H9 (cell line): ENCODE measurements around the gene CD81. TPM values are rescaled to one million over a fixed set of nuclear protein-coding genes. Genes with fewer than 3 reads are reported as not detected.

ENCODE experiments used
- DNase-seq: peaks from one replicate; pipeline ENCODE4 v3.0.0-alpha.2; 2017
- H2AFZ ChIP-seq: one replicate; pipeline ENCODE4 v1.6.1; 2013; ENCODE audit warnings: mild to moderate bottlenecking, low read length, control low read depth, moderate library complexity
- H2AK5ac ChIP-seq: 2 replicates; pipeline ENCODE4 v1.6.1; 2013; ENCODE audit warnings: low read length, control low read depth, mixed read lengths; ENCODE audit not compliant: insufficient read length
- H2BK120ac ChIP-seq: one replicate; pipeline ENCODE4 v1.6.1; 2013; ENCODE audit warnings: low read depth, mild to moderate bottlenecking, low read length, control low read depth, inconsistent platforms; ENCODE audit not compliant: poor library complexity, severe bottlenecking
- H2BK12ac ChIP-seq: 2 replicates; pipeline ENCODE4 v1.6.1; 2013; ENCODE audit warnings: low read length, control low read depth, mixed read lengths, low read depth; ENCODE audit not compliant: insufficient read length
- H2BK15ac ChIP-seq: 2 replicates; pipeline ENCODE4 v1.6.1; 2013; ENCODE audit warnings: low read depth, low read length, control low read depth
- H2BK20ac ChIP-seq: one replicate; pipeline ENCODE4 v1.6.1; 2013; ENCODE audit warnings: low read depth, mild to moderate bottlenecking, low read length, control low read depth, inconsistent platforms; ENCODE audit not compliant: poor library complexity, severe bottlenecking
- H2BK5ac ChIP-seq: 2 replicates; pipeline ENCODE4 v1.6.1; 2013; ENCODE audit warnings: low read length, control low read depth, mixed read lengths; ENCODE audit not compliant: insufficient read length
- H3K14ac ChIP-seq: 2 replicates; pipeline ENCODE4 v1.6.1; 2013; ENCODE audit warnings: low read length, control low read depth; ENCODE audit not compliant: insufficient read depth
- H3K18ac ChIP-seq: 2 replicates; pipeline ENCODE4 v1.6.1; 2013; ENCODE audit warnings: low read depth, mild to moderate bottlenecking, mixed read lengths, low read length, control low read depth; ENCODE audit not compliant: insufficient read length
- H3K23ac ChIP-seq: 2 replicates; pipeline ENCODE4 v1.6.1; 2013; ENCODE audit warnings: low read length, control low read depth, mixed read lengths, low read depth; ENCODE audit not compliant: insufficient read length
- H3K23me2 ChIP-seq: 2 replicates; pipeline ENCODE4 v1.6.1; 2013; ENCODE audit warnings: low read depth, mild to moderate bottlenecking, mixed read lengths, low read length, control low read depth; ENCODE audit not compliant: insufficient read length, poor library complexity, severe bottlenecking
- H3K27ac ChIP-seq: 2 replicates; pipeline ENCODE4 v1.5.1; 2013; ENCODE audit warnings: low read length, control low read depth, mixed read lengths, low read depth; ENCODE audit not compliant: insufficient read length
- H3K27me3 ChIP-seq: 2 replicates; pipeline ENCODE4 v1.6.1; 2013; ENCODE audit warnings: low read length, control low read depth, inconsistent platforms; ENCODE audit not compliant: insufficient read depth
- H3K4ac ChIP-seq: 2 replicates; pipeline ENCODE4 v1.6.1; 2013; ENCODE audit warnings: low read depth, mild to moderate bottlenecking, control low read depth, inconsistent platforms, low read length, moderate library complexity
- H3K4me1 ChIP-seq: 2 replicates; pipeline ENCODE4 v1.6.1; 2013; ENCODE audit warnings: low read length, control low read depth, inconsistent platforms; ENCODE audit not compliant: insufficient read depth
- H3K4me2 ChIP-seq: 2 replicates; pipeline ENCODE4 v1.6.1; 2013; ENCODE audit warnings: low read length, control low read depth, mixed read lengths; ENCODE audit not compliant: insufficient read length, insufficient read depth
- H3K56ac ChIP-seq: 2 replicates; pipeline ENCODE4 v1.6.1; 2013; ENCODE audit warnings: low read depth, mild to moderate bottlenecking, mixed read lengths, low read length, control low read depth; ENCODE audit not compliant: insufficient read length
- H3K79me1 ChIP-seq: 2 replicates; pipeline ENCODE4 v1.6.1; 2013; ENCODE audit warnings: low read depth, mild to moderate bottlenecking, moderate library complexity, low read length, control low read depth, inconsistent platforms; ENCODE audit not compliant: insufficient read depth, poor library complexity, severe bottlenecking
- H3K79me2 ChIP-seq: 2 replicates; pipeline ENCODE4 v1.6.1; 2013; ENCODE audit warnings: low read length, control low read depth, inconsistent platforms; ENCODE audit not compliant: insufficient read depth
- H3K9ac ChIP-seq: 2 replicates; pipeline ENCODE4 v1.6.1; 2013; ENCODE audit warnings: low read length, control low read depth, mixed read lengths; ENCODE audit not compliant: insufficient read length; ENCODE audit errors: extremely low read depth
- H3K9me3 ChIP-seq: one replicate; pipeline ENCODE4 v1.6.1; 2013; ENCODE audit warnings: low read depth, low read length, inconsistent platforms; ENCODE audit not compliant: control insufficient read depth
- H3T11ph ChIP-seq: one replicate; pipeline ENCODE4 v1.6.1; 2013; ENCODE audit warnings: mild to moderate bottlenecking, low read length, control low read depth, inconsistent platforms
- H4K20me1 ChIP-seq: one replicate; pipeline ENCODE4 v1.6.1; 2013; ENCODE audit not compliant: control insufficient read depth, insufficient read length, insufficient read depth
- H4K5ac ChIP-seq: 2 replicates; pipeline ENCODE4 v1.6.1; 2013; ENCODE audit warnings: low read depth, mild to moderate bottlenecking, mixed read lengths, low read length, control low read depth; ENCODE audit not compliant: insufficient read length
- H4K8ac ChIP-seq: replicated peaks from 2 replicates; pipeline ENCODE4 v1.6.1; 2013; ENCODE audit warnings: low read length, control low read depth, mixed read lengths, low read depth; ENCODE audit not compliant: insufficient read length
- H4K91ac ChIP-seq: 2 replicates; pipeline ENCODE4 v1.6.1; 2013; ENCODE audit warnings: low read depth, mild to moderate bottlenecking, moderate library complexity, mixed read lengths, low read length, control low read depth; ENCODE audit not compliant: insufficient read length
- H3K27ac Mint-ChIP-seq, 3 experiments: 2 replicates in 2 of 3; 3 replicates in 1 of 3; pipeline ENCODE4 v1.8.0; 2020 to 2021; ENCODE audit warnings: mixed read lengths in 3 of 3, mild to moderate bottlenecking in 1 of 3, moderate library complexity in 1 of 3
- H3K27me3 Mint-ChIP-seq: 2 replicates; pipeline ENCODE4 v1.8.0; 2021; ENCODE audit warnings: low read depth, mild to moderate bottlenecking, moderate library complexity, mixed read lengths
- H3K36me3 Mint-ChIP-seq, 3 experiments: 2 replicates in 2 of 3; 3 replicates in 1 of 3; pipeline ENCODE4 v1.8.0; 2020 to 2021; ENCODE audit warnings: low read depth in 3 of 3, mixed read lengths in 3 of 3; ENCODE audit not compliant: insufficient read depth in 1 of 3
- H3K4me1 Mint-ChIP-seq, 2 experiments: 2 replicates each; pipeline ENCODE4 v1.8.0; 2020; ENCODE audit warnings: mixed read lengths in 2 of 2
- H3K4me3 Mint-ChIP-seq, 2 experiments: 2 replicates in 1 of 2; 3 replicates in 1 of 2; pipeline ENCODE4 v1.8.0; 2020 to 2021; ENCODE audit warnings: mild to moderate bottlenecking in 2 of 2, mixed read lengths in 2 of 2, moderate library complexity in 1 of 2
- H3K9me3 Mint-ChIP-seq, 2 experiments: 2 replicates in 1 of 2; 3 replicates in 1 of 2; pipeline ENCODE4 v1.8.0; 2020; ENCODE audit warnings: mild to moderate bottlenecking in 2 of 2, mixed read lengths in 2 of 2, moderate library complexity in 1 of 2
- WGBS: extraction: QIAGEN DNeasy Blood & Tissue Kit; methylation state at CpG from one replicate; pipeline ENCODE4 v1.1.7; 2013; ENCODE audit warnings: missing lambda C conversion rate, low lambda C conversion rate, mixed read lengths; ENCODE audit not compliant: insufficient read length; ENCODE audit errors: extremely low coverage; 5-methylcytosine and 5-hydroxymethylcytosine counted together
- total RNA-seq: library from RNA; stranded (reverse); gene quantifications from 2 replicates; pipeline ENCODE4 v1.2.1, GENCODE V29; 2021
- TF ChIP-seq, protein P1 (sequence below): fragments of 200-600 bp; sonication (generic); conservative IDR thresholded peaks from 3 replicates; pipeline ENCODE4 v1.8.0; 2021; ENCODE audit warnings: antibody characterized with exemption, mild to moderate bottlenecking

Gene CD81
- total RNA-seq, 1 experiment from 2014 or later = 246 TPM

DNA sequence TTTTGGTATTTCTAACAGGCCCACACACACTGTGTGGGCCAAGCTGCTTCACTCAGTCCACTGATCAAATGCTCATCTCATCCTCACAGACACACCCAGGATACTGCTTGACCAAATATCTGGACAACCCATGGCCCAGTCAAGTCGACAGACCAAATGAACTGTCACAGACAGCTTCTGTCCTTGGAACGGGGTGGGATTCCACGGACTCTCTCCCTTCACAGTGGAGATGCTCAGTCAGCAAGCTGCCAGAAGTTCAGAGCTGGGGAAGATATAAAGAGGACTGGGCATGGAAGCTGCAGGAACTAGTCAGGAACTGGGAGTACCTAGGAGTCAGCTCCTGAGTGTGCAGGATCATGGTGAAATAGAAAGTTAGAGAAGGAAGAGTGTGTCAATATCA lies 34.6 kb upstream of the CD81 start:
- no peak overlapping the region for H2BK5ac ChIP-seq
- H3K4me3 Mint-ChIP-seq = no peak overlapping the region
- H3K18ac ChIP-seq = no peak overlapping the region
- H3K23me2 ChIP-seq = no peaks in the 10 kb centered on the region
- H3K9me3 ChIP-seq = no peaks in the 10 kb centered on the region
- TF ChIP-seq, protein P1, sequence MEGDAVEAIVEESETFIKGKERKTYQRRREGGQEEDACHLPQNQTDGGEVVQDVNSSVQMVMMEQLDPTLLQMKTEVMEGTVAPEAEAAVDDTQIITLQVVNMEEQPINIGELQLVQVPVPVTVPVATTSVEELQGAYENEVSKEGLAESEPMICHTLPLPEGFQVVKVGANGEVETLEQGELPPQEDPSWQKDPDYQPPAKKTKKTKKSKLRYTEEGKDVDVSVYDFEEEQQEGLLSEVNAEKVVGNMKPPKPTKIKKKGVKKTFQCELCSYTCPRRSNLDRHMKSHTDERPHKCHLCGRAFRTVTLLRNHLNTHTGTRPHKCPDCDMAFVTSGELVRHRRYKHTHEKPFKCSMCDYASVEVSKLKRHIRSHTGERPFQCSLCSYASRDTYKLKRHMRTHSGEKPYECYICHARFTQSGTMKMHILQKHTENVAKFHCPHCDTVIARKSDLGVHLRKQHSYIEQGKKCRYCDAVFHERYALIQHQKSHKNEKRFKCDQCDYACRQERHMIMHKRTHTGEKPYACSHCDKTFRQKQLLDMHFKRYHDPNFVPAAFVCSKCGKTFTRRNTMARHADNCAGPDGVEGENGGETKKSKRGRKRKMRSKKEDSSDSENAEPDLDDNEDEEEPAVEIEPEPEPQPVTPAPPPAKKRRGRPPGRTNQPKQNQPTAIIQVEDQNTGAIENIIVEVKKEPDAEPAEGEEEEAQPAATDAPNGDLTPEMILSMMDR = no peak
- no peak overlapping the region for H3K27ac Mint-ChIP-seq
- H2AK5ac ChIP-seq = no peak overlapping the region
- peaks cover 47% of the 10 kb centered on the region for H3K27me3 Mint-ChIP-seq
- H3K27ac ChIP-seq = no peak overlapping the region
- H3K9ac ChIP-seq = no peak overlapping the region
- H3K4ac ChIP-seq = no peak overlapping the region
- H3K27me3 ChIP-seq = no peaks in the 10 kb centered on the region
- H3K4me2 ChIP-seq = no peak overlapping the region
- H3T11ph ChIP-seq = no peak overlapping the region
- DNase-seq = no peak
- no peak overlapping the region for H2AFZ ChIP-seq
- no CpG with 5 or more reads among the region's 3 CpGs for WGBS
- H3K36me3 Mint-ChIP-seq = peaks cover 0 to 2% (median 0%) of the 10 kb centered on the region in 3 experiments; a peak in 3 of 7 replicates
- peaks cover 14 to 20% of the 10 kb centered on the region in 2 experiments for H3K9me3 Mint-ChIP-seq
- H3K79me1 ChIP-seq = no peaks in the 10 kb centered on the region
- H3K4me1 ChIP-seq = no peaks in the 10 kb centered on the region; the same call in 1 of the 2 replicates
- peaks cover 20 to 25% of the 10 kb centered on the region in 2 experiments for H3K4me1 Mint-ChIP-seq
- H2BK12ac ChIP-seq = no peak overlapping the region
- H4K8ac ChIP-seq = no peak overlapping the region
- no peaks in the 10 kb centered on the region for H4K20me1 ChIP-seq
- H4K91ac ChIP-seq = no peak overlapping the region
- H2BK15ac ChIP-seq = no peak overlapping the region
- no peak overlapping the region for H3K23ac ChIP-seq
- H3K56ac ChIP-seq = no peak overlapping the region
- H2BK20ac ChIP-seq = no peak overlapping the region
- H3K14ac ChIP-seq = no peak overlapping the region
- no peak overlapping the region for H2BK120ac ChIP-seq
- no peaks in the 10 kb centered on the region for H3K79me2 ChIP-seq
- H4K5ac ChIP-seq = no peak overlapping the region
